NCI-H82 treated with DMSO at 0.1 percent for 48 hours (cell line): ENCODE data around the gene KCNK15.
"Not testable (repeated sequence)": the region's sequence is repeated elsewhere in the genome, so short reads cannot be mapped to it uniquely, and the experiment has no call there.

Source experiments
- DNase-seq: peaks from one replicate; lab custom pipeline; 2025; ENCODE audit not compliant: unreplicated experiment; lab: John Stamatoyannopoulos, UW

The KCNK15 gene

DNA sequence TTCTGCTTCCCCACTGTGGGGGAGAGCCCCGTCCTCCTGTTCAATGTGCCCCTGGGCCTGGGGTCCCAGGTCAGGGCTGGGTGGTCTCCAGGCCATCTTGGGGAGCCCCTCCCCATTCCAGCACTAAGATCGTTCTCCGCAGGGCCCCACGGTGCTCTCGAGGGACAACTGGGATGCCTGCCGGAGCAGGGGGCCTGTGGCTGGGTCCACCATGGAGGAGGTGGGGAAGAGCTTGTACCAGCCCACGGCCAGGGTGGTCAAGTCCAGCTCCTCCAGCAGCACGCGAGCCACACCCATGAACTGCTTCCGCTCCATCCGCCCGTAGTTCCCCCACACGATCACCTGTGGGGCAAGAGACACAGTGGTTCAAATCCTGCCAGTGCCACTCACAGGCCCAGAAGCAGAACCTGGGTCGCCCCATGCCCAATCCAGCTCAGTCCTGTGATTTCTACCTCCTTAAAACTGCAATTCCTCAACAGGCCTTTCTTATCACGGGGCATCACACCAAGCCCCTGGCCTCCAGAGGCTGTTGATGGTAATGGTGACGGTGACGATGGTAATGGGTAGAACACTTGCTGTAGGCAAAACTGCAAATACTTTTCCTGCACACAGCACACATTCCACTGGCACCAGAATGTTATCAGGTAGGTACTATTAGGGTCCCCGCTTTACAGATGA lies 10.5 kb downstream of the KCNK15 start:
- no peak for DNase-seq

- no peak for DNase-seq
These were observed 11.3 kb downstream of the KCNK15 start for GRCh38 chr20:44756956-44757355.

GRCh38 chr20:44758247-44759101 lies 12.8 kb downstream of the KCNK15 start:
- no peak for DNase-seq

DNA sequence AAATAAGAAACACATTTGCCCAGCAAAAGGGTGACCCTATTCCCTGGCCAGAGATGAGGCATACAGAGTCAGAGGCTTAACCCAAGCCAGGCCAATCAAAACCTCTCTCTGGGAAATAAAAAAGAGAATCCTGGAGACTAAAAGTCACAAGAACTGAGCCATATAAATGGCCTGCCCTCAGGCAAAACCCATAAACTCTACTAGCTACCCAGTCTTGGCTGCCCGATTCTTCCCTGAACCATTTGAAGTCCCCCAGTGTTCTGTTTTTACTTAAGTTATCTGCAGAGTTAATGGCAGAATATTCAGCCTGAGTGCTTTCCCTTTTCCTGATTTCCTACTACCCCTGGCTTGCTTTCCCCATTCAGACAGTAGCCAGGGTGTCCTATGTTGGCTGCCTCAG lies 13.9 kb downstream of the KCNK15 start:
- DNase-seq: no peak

- DNase-seq: no peak
These were observed 15.8 kb downstream of the KCNK15 start for GRCh38 chr20:44761423-44761822.

DNA sequence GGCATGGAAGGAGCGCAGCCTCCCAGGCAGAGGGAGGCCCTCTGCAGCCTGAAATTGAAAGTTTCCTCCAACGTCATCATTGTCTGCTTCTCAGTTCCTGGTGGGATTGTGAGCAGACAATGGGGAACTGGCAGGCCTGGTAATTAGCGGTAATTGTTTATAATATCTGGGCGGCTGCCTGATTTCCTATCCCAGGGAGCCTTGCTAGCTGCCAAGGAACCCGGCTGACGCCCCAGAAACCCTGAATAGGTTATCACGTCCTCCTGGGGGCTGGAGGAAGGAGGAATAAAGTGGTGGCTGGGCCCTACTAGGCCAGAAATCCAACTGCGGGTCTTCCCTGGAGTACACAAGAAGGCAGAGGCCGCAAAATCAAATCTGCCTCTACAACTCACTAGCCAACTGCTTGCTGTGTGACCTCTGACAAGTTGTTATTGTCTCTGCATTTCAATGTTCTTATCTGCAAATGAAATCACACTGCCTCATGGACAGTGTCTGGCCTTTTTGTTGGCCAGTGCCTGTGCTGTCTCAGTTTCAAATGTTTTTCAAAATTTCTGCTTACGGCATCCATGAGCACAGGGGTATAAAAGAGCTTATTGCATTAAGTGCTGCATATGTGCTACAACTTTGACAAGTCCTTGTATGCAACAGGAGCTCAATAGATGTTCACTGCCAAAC lies 16.9 kb downstream of the KCNK15 start:
- DNase-seq: no peak

DNA sequence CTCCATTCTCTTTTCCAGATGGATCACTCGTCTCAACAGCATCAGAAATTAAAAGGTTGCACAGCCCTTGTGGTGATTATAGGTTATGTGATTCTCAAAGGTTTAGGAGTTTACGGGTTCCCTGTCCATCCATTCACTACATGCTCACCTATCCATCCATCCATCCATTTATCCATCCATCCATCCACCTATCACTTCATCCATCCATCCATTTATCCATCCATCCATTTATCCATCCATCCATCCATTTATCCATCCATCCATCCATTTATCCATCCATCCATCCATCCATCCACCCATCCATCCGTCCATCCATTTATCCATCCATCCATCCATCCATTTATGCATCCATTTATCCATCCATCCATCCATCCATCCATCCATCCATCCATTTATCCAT lies 18.1 kb downstream of the KCNK15 start:
- DNase-seq: not testable (repeated sequence)

- DNase-seq: peak; percentile 12
These were observed 19.4 kb downstream of the KCNK15 start for GRCh38 chr20:44765091-44765490.

GRCh38 chr20:44765701-44766347 lies 20.2 kb downstream of the KCNK15 start:
- no peak for DNase-seq

GRCh38 chr20:44768256-44768655 lies 22.6 kb downstream of the KCNK15 start:
- no peak for DNase-seq

DNA sequence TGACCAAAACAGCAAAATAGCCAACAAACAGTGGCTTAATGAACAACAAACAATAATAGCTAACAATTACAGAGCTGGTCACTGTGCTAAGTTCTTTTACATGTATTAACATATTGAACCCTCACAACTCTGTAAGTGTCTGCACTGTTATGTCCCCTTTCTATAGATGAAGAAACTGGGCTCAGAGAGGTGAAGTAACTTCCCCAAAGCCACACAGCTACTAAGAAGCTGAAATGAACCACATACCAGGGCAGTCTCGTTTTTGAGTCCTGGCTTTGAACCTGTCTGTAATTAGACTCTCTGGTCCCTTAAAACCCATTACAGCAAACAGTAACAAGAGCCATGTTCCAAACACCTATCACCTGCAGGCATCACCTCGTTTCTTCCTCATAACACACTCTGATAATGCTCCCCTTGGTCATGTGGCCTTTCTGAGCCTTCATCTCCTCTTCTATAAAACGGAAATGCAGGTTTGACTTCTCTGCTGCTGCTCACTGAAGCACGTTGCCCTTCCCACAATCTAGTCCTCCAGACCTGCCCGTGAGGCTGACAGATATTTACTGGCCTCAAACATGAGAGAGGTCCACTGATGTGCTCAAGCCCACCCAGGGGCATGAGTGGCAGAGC lies 23.3 kb downstream of the KCNK15 start:
- DNase-seq: no peak

GRCh38 chr20:44769481-44769863 lies 23.8 kb downstream of the KCNK15 start:
- DNase-seq: no peak

GRCh38 chr20:44770484-44771171 lies 25.0 kb downstream of the KCNK15 start:
- DNase-seq: no peak

GRCh38 chr20:44771172-44771535 lies 25.5 kb downstream of the KCNK15 start:
- no peak for DNase-seq

DNA sequence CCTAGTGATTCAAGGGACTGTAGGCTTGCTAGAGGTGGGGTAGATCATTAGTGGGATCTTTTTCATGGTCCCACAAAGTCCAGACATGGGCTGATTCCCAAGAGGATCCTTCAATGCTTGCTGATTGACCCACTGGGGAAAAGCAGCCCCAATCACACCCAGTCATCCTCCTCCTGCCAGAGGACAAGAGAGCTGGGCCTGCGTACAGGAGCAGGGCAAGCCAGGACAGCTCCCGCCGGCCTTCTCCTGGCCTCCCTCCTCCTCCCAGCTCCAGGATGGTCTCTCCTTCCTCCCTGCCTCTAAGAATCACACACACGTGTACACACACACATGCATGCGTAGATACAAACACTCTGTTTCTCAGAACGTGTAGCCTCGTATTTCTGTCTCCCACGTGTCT lies 27.0 kb downstream of the KCNK15 start:
- no peak for DNase-seq

DNA sequence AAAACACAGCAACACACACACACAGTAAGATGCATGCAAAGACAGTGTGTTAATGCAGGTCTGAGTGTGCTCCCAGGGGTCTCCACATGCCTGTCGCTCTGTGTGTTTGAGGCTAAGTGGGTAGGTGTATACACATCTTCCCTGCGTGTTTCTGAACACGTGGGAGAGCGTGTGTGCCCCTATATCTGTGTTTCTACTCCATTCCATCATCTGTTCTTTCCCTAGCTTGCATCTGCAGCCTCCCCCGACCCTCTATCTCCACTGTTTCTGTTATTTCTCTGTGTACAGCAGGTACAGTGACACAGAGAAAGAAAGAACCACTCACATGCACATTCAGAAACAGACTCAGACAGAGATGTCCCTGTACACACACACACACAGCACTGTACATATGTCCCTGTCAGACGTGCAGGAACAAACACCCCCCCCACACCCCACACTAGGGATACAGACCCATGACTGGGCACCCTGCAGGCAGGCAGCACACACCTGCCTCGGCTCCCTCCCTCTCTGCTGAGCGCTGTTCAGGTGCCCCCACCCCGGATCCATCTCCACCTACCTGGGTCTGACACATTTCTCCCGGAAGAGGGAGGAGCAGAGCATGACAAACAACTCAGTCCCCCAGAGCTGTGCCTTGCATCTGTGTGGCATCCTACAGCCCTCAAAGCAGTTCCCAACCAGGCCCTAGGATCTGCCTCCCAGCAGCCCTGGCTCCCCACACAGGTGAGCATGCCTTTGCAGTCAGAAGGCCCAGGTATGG lies 27.6 kb downstream of the KCNK15 start:
- no peak for DNase-seq

DNA sequence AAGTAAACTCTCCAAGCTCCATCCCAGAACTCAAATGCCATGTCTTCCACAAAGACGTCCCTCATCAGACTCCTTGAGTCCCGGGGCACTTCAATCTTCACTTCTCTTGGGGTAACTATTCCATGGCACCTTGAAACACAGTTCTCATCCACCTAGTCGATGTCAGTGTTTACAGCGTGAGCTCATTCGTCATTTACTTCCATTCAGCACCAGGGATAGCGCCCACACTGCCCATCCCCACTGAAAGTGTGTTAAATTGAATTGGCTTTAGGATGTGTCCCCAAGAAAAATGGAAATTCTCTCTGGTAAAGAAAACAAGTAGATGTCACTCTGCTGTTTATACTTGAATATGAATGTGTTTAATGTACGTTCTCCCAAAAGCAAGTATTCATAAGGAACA lies 31.3 kb downstream of the KCNK15 start:
- DNase-seq: no peak

DNA sequence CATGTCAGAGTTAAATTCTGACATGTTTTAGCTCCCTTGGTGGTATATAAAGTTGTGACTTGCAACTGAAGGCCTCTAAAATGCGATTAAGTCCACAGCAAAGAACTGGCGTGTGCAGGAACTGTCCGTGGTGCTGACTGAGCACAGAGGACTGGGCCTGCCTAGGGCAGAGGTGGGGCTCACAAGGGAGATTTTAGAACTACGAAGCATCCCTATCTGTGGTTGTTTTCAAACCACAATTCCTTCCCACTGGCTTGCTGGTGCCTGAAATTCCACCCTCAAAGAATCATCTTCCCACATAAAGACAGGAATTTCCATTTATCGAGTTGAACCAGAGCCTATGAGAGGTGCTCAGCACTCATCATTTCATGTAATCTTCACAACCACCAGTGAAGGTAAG lies 34.6 kb downstream of the KCNK15 start:
- DNase-seq: no peak

- DNase-seq: no peak
These were observed 35.5 kb downstream of the KCNK15 start for GRCh38 chr20:44781118-44781517.

DNA sequence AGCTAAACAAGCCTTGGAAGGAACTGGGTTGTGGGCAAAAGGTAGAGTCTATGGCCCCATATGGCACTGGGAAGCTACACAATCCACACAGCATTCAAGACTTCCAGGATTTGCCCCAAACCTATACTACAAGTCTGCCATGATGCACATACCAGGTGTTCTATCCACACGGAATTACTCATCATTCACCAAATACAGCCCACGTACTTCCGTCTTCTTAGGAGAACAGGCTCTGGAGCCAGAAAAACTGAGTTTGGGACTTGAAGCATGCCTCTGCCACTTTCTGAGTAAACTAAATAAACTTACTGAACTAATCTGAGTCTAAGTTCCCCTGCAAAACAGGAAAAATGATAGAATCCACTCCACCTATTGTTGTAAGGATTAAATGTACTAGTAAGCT lies 36.1 kb downstream of the KCNK15 start:
- DNase-seq: no peak
